Measurements from ENCODE around the gene EML1.

EML1 gene

GRCh38 chr14:99777951-99778350, 15.3 kb upstream of the EML1 start:
- DNase-seq (ENCODE audit: insufficient read length, low spot score) (no peak), FAIRE-seq (no peak)

- FAIRE-seq (no peak), DNase-seq (ENCODE audit: insufficient read length, low spot score) (no peak)
Observed at GRCh38 chr14:99779751-99780150, 13.5 kb upstream of the EML1 start.

GRCh38 chr14:99780690-99781089, 12.5 kb upstream of the EML1 start:
- no peak for DNase-seq (ENCODE audit: insufficient read length, low spot score)

GRCh38 chr14:99781091-99781490, 12.1 kb upstream of the EML1 start:
- DNase-seq (ENCODE audit: insufficient read length, low spot score) (no peak), FAIRE-seq (no peak)

More at GRCh38 chr14:99780690-99781089, 12.5 kb upstream of the EML1 start:
- FAIRE-seq, result no peak

- FAIRE-seq, result no peak
- no peak for DNase-seq (ENCODE audit: insufficient read length, low spot score)
Observed at GRCh38 chr14:99781853-99782610, 11.2 kb upstream of the EML1 start.

GRCh38 chr14:99784508-99784907, 8.7 kb upstream of the EML1 start:
- FAIRE-seq (no peak), DNase-seq (ENCODE audit: insufficient read length, low spot score) (no peak)

- FAIRE-seq (no peak), DNase-seq (ENCODE audit: insufficient read length, low spot score) (no peak)
Observed at GRCh38 chr14:99785426-99785825, 7.8 kb upstream of the EML1 start.

GRCh38 chr14:99786511-99786989, 6.7 kb upstream of the EML1 start:
- no peak for DNase-seq (ENCODE audit: insufficient read length, low spot score)
- FAIRE-seq, result no peak

- DNase-seq (ENCODE audit: insufficient read length, low spot score) (no peak), FAIRE-seq (no peak)
Observed at GRCh38 chr14:99788713-99789112, 4.5 kb upstream of the EML1 start.

- FAIRE-seq, result no peak
- no peak for DNase-seq (ENCODE audit: insufficient read length, low spot score)
Observed at GRCh38 chr14:99789581-99789980, 3.6 kb upstream of the EML1 start.

- no peak for FAIRE-seq
- no peak for DNase-seq (ENCODE audit: insufficient read length, low spot score)
Observed at GRCh38 chr14:99790201-99790977, 2.8 kb upstream of the EML1 start.

- no peak for DNase-seq (ENCODE audit: insufficient read length, low spot score)
- FAIRE-seq, result no peak
Observed at GRCh38 chr14:99790978-99791376, 2.2 kb upstream of the EML1 start.

- FAIRE-seq, result no peak
- DNase-seq (ENCODE audit: insufficient read length, low spot score), result no peak
Observed at GRCh38 chr14:99791476-99792209, 1.6 kb upstream of the EML1 start.

- no peak for FAIRE-seq
- DNase-seq (ENCODE audit: insufficient read length, low spot score), result no peak
Observed at GRCh38 chr14:99792210-99792535, 1.0 kb upstream of the EML1 start.

GRCh38 chr14:99792551-99793212, 531 bp upstream of the EML1 start:
- DNase-seq (ENCODE audit: insufficient read length, low spot score) (no peak), FAIRE-seq (no peak)

- no peak for FAIRE-seq
Observed at GRCh38 chr14:99794151-99794780, 1.1 kb downstream of the EML1 start.

GRCh38 chr14:99795046-99795445, 1.8 kb downstream of the EML1 start:
- FAIRE-seq, result no peak
- DNase-seq (ENCODE audit: insufficient read length, low spot score), result no peak

More at GRCh38 chr14:99794151-99794780, 1.1 kb downstream of the EML1 start:
- DNase-seq (ENCODE audit: insufficient read length, low spot score), result no peak

- FAIRE-seq, result no peak
- DNase-seq (ENCODE audit: insufficient read length, low spot score), result no peak
Observed at GRCh38 chr14:99797231-99797630, 4.0 kb downstream of the EML1 start.

- DNase-seq (ENCODE audit: insufficient read length, low spot score) (no peak), FAIRE-seq (no peak)
Observed at GRCh38 chr14:99800781-99801180, 7.6 kb downstream of the EML1 start.

- DNase-seq (ENCODE audit: insufficient read length, low spot score), result no peak
- FAIRE-seq, result no peak
Observed at GRCh38 chr14:99802301-99803105, 9.3 kb downstream of the EML1 start.
